ENCODE data around the gene MAGI2.

- TF ChIP-seq CTCF (conservative IDR thresholded peaks at IDR 0.05 in 1 of 2, IDR thresholded peaks at IDR 0.05 in 1 of 2; ENCODE audit: extremely low read depth in 1 of 2, insufficient read depth in 1 of 2, low read depth in 1 of 2, low read length in 2 of 2) (no peak), EZH2 (IDR thresholded peaks at IDR 0.05; ENCODE audit: borderline replicate concordance, low read length) (no peak)
Observed at GRCh38 chr7:78845155-78845554, 608.3 kb downstream of the MAGI2 start.
